HG03439 (cell line): Measurements from ENCODE around the gene WNT7A.

ENCODE experiments used
- ATAC-seq: cut with Tn5 transposase; IDR thresholded peaks from one replicate; pipeline ENCODE4 v1.9.1; 2021; ENCODE audit warnings: mild to moderate bottlenecking, moderate library complexity; ENCODE audit not compliant: unreplicated experiment

The WNT7A gene

GRCh38 chr3:13885704-13886010, 5.8 kb upstream of the WNT7A start:
- no peak for ATAC-seq

GRCh38 chr3:13884851-13885703, 5.2 kb upstream of the WNT7A start:
- ATAC-seq, result no peak

DNA sequence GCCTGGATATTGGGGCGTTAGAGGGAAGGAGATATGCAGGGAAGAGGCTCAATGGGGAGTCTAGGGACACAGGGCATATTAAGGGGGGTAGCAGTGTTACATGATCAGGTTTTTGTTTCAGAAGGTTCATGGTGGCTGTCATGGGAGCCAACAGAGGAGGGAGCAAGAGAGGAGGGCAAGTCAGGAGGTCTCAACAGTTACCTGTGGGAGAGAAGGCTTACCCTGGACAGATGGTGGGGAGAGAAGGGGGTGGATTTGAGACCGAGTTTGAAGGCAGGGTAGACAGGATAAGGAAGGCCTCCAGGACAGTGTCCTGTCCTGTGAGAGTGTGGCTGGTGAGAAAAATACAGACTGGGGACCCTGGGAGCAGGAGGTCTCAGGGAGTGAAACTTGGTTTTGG, 3.8 kb upstream of the WNT7A start:
- no peak for ATAC-seq

DNA sequence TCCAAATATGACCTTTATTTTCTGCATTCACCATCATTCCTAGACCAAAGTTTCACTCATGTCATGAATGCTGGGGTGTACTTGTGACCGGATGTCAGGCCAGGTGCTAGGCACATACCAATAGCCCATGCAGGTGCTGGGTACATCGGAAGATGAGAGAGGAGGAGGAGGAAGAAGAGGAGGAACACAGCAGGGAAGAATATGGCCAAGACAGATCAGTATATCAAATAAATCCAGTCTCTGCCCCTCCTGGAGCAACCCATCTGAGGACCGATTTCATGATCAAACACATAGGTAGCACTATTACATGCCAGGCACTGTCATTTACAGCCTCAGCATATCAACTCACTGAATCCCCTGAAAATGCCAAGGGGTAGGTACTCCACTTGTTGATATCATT, 3.0 kb upstream of the WNT7A start:
- ATAC-seq, result no peak

DNA sequence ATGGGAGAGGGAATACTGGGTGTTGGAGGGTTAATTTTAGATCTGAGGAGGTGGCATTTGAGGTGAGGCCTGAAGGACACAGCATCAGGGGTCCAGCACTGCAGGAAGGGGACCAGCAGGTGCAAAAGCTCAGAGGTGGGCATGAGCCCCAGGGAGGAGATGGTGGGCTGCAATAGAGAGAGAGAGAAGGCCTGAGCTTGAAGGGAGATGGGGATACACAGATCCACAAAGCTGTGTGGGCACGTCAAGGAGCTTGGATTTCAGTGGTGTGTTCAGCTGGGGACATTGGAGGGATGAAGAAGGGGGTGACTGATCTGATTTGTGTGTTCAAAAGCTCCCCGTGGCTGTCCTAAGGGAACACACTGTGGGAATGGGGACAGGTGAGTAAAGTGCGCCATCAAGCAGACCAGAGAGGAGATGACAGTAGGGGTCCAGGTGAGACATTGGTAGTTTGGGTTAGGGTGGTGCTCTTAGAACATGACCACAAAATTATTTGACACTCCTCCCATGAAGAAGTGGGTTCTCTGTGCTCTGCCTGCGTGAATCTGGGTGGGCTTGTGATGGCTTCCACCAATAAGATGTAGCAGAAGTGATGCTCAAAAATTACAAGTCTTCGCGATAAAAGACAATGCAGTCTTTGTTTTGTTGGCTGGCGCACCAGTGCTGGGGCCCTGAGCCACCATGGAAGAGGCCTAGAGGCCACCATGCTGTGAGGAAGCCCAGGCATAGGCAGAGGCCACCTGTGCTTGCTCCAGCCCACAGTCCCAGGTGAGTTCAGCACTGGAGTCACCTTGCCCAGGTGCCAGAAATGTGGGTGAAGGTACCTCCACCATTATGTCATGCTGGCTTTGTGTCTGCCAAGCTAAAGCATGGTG, 1.9 kb upstream of the WNT7A start:
- ATAC-seq, result no peak

DNA sequence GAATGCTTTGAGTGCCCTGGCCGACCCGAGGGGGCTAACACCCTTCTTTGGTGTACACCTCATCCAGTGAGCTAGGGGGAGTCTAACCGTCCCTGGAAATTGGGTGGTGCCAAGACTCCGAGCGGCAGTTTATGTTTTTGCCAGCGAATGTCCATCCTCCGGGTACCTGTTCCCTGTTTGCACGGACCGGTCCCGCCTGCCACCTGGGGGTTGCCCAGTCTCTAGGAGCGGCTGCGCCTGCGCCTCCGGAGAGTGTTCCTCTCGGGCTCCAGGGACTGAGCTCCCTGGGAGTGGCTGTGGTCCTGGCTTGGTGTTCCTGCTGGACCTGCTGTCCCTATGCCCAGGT, 913 bp upstream of the WNT7A start:
- ATAC-seq, result no peak

DNA sequence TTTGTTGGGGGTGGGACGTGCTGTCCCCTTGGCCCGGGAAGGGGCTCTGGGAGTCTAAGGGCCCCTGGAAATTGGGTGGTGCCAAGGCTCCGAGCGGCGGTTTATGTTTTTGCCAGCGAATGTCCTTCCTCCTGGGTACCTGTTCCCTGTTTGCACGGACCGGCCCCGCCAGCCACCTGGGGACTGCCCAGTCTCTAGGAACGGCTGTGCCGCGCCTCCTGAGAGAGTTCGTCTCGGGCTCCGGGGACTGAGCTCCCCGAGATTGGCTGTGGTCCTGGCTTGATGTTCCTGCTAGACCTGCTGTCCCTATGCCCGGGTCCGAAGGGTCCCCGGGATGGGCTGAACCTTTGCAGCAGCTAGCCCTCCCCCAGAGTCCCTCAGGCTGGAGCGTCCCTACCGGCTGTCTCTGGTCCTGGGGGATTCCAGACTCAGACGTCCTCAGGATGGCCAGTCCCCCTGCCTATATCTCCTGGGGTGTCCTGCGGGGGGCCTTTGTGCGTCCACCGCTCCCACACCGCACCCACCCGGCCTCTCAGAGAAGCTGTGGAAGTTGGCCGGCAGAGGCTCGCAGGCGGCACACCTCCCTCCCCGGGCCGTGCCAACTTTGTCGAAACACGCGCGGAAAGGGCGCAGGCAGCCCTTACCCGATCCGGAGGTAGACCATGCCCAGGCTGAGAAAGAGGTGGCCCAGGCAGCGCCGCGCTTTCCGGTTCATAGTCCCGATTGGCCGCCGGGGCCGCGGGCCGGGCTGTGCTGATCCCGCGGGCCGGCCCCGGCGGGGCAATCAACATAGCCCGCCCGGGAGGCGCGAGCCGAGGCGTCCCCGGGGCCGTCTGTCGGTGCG, 547 bp downstream of the WNT7A start:
- no peak for ATAC-seq

GRCh38 chr3:13878281-13879101, 1.4 kb downstream of the WNT7A start:
- ATAC-seq, result no peak

GRCh38 chr3:13877911-13878280, 2.0 kb downstream of the WNT7A start:
- ATAC-seq, result no peak

DNA sequence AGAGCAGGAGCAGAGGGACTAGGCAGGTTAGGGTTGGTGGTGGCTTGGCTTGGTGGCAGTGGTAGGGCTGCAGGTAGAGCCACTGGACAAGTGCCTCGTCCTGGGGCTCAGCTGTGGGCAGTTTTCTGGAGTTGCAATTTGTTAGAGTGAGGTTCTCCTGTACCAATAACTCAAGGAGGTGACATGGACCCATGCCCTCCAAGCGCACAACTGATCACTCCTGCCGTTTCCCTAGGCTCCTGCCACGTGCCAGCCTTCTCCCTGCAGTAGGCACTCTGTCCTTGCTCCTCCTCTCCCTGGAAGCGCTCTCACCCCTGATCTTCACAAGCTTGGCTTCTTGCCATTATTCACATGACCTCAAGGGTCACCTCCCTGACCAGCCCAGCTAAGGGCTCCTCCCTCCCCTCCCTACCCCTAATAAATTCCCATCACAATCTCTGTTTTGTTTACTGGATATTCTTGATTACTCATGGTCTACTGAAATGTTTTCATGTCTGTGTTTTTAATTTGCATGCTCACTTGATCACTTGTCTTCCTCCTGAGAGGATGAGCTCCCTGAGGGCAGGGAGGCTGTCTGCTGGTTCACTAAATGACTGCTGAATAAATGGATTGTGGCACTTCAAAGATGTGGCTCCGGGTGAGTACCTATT, 3.3 kb downstream of the WNT7A start:
- ATAC-seq, result no peak

GRCh38 chr3:13874891-13875290, 5.0 kb downstream of the WNT7A start:
- ATAC-seq, result no peak

DNA sequence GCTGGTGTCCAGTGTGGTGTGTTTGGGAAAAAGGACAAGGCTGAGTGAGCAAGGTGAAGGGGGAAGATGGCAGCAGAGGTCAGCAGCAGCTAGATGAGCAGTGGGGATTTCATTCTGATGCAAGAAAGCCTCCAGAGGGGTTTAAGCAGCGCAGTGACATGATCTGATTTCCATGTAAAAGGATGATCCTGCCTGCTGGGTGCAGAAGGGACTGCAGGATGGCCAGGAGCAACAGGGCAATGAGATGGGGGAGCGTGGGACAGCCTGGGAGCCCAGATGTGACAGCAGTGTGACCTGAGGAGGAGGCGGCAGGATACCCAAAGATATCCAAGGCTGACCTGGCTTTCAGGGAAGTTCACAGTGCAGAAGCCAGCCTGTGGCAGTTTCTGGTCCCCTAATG, 6.1 kb downstream of the WNT7A start:
- ATAC-seq, result no peak

DNA sequence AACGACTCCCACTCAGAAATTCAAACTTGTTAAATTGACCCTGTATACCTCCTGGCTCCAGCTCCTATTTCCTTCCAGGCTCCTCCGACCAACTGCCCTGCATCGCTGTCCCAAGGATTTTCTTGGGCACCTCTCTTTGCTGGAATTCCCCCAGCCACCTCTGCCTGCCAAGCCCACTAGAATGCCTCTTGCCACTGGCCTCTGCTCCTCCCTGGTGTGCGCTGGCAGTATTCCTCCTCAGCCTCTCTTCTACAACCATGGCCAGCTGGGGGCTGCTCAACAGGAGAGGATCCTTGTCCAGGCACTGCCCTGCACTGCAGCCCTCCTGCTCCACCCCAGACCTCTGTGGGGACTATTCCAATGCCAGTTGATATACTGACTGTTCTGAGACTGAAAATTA, 7.4 kb downstream of the WNT7A start:
- ATAC-seq, result no peak

- ATAC-seq, result no peak
Observed at GRCh38 chr3:13871791-13872190, 8.1 kb downstream of the WNT7A start.

DNA sequence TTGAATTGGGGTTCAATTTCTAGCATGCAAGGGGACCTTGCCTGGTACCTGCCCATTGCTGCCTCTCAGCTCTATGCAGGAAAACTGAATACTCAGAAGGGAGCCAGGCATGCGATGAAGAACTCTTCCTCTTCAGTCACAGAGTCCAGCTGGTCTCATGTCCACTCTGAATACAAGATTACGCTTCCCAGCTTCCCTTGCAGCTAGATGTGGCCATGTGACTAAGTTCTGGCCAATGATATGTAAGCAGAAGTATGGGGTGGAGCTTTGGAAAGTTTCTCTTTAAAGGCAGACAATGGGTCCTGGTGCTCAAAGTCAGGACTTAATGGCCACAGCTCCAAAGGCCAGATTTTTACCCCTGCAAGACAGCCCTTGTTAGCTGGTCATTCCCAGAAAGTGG, 9.0 kb downstream of the WNT7A start:
- ATAC-seq, result no peak

- ATAC-seq, result no peak
Observed at GRCh38 chr3:13869761-13870343, 10.0 kb downstream of the WNT7A start.

DNA sequence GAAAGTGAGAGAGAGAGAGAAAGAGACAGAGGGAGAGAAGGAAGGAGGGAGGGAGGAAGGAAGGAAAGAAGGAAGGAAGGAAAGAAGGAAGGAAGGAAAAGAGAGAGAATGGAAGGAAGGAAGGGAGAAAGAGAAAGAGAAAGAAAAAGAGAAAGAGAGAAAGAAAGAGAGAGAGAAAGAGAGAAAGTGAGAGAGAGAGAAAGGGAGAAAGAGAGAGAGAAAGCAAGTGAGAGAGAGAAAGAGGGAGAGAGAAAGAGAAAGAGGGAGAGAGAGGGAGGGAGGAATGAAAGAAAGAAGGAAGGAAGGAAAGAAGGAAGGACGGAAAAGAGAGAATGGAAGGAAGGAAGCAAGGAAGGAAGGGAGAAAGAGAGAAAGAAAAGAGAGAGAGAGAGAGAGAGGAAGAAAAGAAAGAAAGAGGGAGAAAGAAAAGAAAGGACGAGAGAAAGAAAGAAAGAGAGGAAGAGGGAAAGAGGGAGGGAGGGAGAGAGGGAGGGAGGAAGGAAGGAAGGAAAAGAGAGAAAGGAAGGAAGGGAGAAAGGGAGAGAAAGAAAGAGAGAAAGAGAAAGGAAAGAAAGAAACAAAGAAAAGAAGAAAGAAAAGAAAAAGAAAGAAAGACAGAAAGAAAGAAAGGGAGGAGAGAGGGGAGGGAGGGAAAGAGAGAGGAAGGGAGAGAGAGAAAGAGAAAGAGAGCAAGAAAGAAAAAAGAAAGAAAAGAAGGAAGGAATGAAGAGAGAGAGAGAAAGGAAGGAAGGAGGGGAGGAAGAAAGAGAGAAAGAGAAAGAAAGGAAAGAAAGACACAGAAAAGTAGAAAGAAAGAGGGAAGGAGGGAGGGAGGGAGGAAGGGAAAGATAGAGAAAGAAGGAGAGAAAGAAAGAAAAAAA, 10.8 kb downstream of the WNT7A start:
- no peak for ATAC-seq

GRCh38 chr3:13867732-13868131, 12.1 kb downstream of the WNT7A start:
- ATAC-seq, result no peak
